A549 (cell line): ENCODE measurements around the gene SERPINA3. TPM values are rescaled to one million over a fixed set of nuclear protein-coding genes. Genes with fewer than 3 reads are reported as not detected.

ENCODE experiments used
- FOSL2 ChIP-seq, 2 experiments: fragments of 450-650 bp in 1 of 2; fragments of >200 bp in 1 of 2; sonication (Bioruptor Twin) in 1 of 2; formaldehyde crosslinking; IDR thresholded peaks; 2 replicates each; pipeline versions ENCODE4 v1.5.0 to v1.6.1; 2016 to 2020; ENCODE audit warnings: mild to moderate bottlenecking in 1 of 2, moderate library complexity in 1 of 2
- TP53 ChIP-seq: fragments of 250-450 bp; sonication (Bioruptor Pico); IDR thresholded peaks from 2 replicates; pipeline ENCODE4 v1.5.0; 2021; ENCODE audit warnings: mild to moderate bottlenecking, moderate library complexity
- polyA plus RNA-seq, 4 experiments: library from polyadenylated mRNA; depleted of rRNA in 3 of 4; stranded (reverse); fragments of >200 nt; fragmentation: RNase III in 1 of 4; extraction: RNeasy Plus Mini Kit Qiagen cat#74134 plus additional on column Dnase treatment in 1 of 4; gene quantifications; 2 replicates in 3 of 4; 3 replicates in 1 of 4; pipeline ENCODE4 v1.2.3, GENCODE V29; 2011 to 2017

SERPINA3 gene
- polyA plus RNA-seq, 2 of the 4 experiments (the other 2 are of a cell fraction) = 3.1 to 9.1 TPM

GRCh38 chr14:94673071-94673470, 60.9 kb downstream of the SERPINA3 start (continued):
- TF ChIP-seq FOSL2 (IDR thresholded peaks at IDR 0.05) (no peak), FOSL2 (CRISPR knock-in tag; IDR thresholded peaks at IDR 0.05) (no peak), TP53 (no peak)
- TF ChIP-seq, all 56 proteins: peak for 0

Other genes starting within 250 kb of the SERPINA3 start
- not detected in 2 replicates for gene SERPINA2, start 245.7 kb upstream of the SERPINA3 start, polyA plus RNA-seq (2011; rRNA removed)
- not detected in 3 replicates for gene SERPINA2, start 245.7 kb upstream of the SERPINA3 start, polyA plus RNA-seq (2017; fragmentation: RNase III; extraction: RNeasy Plus Mini Kit Qiagen cat#74134 plus additional on column Dnase treatment)
- gene SERPINA1, start 223.8 kb upstream of the SERPINA3 start, polyA plus RNA-seq (2011; rRNA removed) = 2.2 and 4.1 TPM in 2 replicates
- 0.24 to 0.34 TPM (median 0.26 TPM) in 3 replicates for gene SERPINA1, start 223.8 kb upstream of the SERPINA3 start, polyA plus RNA-seq (2017; fragmentation: RNase III; extraction: RNeasy Plus Mini Kit Qiagen cat#74134 plus additional on column Dnase treatment)
- gene SERPINA11, start 159.6 kb upstream of the SERPINA3 start, polyA plus RNA-seq (2011; rRNA removed) = not detected in 2 replicates
- gene SERPINA11, start 159.6 kb upstream of the SERPINA3 start, polyA plus RNA-seq (2017; fragmentation: RNase III; extraction: RNeasy Plus Mini Kit Qiagen cat#74134 plus additional on column Dnase treatment) = not detected in 3 replicates
- gene SERPINA9, start 136.2 kb upstream of the SERPINA3 start, polyA plus RNA-seq (2011; rRNA removed) = not detected in 2 replicates
- not detected in 3 replicates for gene SERPINA9, start 136.2 kb upstream of the SERPINA3 start, polyA plus RNA-seq (2017; fragmentation: RNase III; extraction: RNeasy Plus Mini Kit Qiagen cat#74134 plus additional on column Dnase treatment)
- gene SERPINA12, start 102.9 kb upstream of the SERPINA3 start, polyA plus RNA-seq (2011; rRNA removed) = not detected in 2 replicates
- not detected in 3 replicates for gene SERPINA12, start 102.9 kb upstream of the SERPINA3 start, polyA plus RNA-seq (2017; fragmentation: RNase III; extraction: RNeasy Plus Mini Kit Qiagen cat#74134 plus additional on column Dnase treatment)
- gene SERPINA4, start 50.9 kb upstream of the SERPINA3 start, polyA plus RNA-seq (2011; rRNA removed) = 0.08 TPM in 1 of 2 replicates, not detected in the other
- not detected in 3 replicates for gene SERPINA4, start 50.9 kb upstream of the SERPINA3 start, polyA plus RNA-seq (2017; fragmentation: RNase III; extraction: RNeasy Plus Mini Kit Qiagen cat#74134 plus additional on column Dnase treatment)
- 0.78 and 1.2 TPM in 2 replicates for gene SERPINA5, start 31.0 kb upstream of the SERPINA3 start, polyA plus RNA-seq (2011; rRNA removed)
- gene SERPINA5, start 31.0 kb upstream of the SERPINA3 start, polyA plus RNA-seq (2017; fragmentation: RNase III; extraction: RNeasy Plus Mini Kit Qiagen cat#74134 plus additional on column Dnase treatment) = 0.51 to 0.95 TPM (median 0.74 TPM) in 3 replicates
- 0.17 TPM in 1 of 2 replicates, not detected in the other for gene GSC, start 157.7 kb downstream of the SERPINA3 start, polyA plus RNA-seq (2011; rRNA removed)
- gene GSC, start 157.7 kb downstream of the SERPINA3 start, polyA plus RNA-seq (2017; fragmentation: RNase III; extraction: RNeasy Plus Mini Kit Qiagen cat#74134 plus additional on column Dnase treatment) = 0.17 to 0.26 TPM (median 0.20 TPM) in 3 replicates